ENCODE measurements around the gene ELANE.
"Not testable (repeated sequence)": the region's sequence is repeated elsewhere in the genome, so short reads cannot be mapped to it uniquely, and the experiment has no call there.

The ELANE gene

GRCh38 chr19:814152-815078 lies 37.7 kb upstream of the ELANE start:
- DNase-seq, result no peak

- no peak for DNase-seq
These were observed 36.9 kb upstream of the ELANE start for GRCh38 chr19:815079-815774.

GRCh38 chr19:815775-816499 lies 36.2 kb upstream of the ELANE start:
- no peak for DNase-seq

GRCh38 chr19:816500-816857 lies 35.6 kb upstream of the ELANE start:
- no peak for DNase-seq

- DNase-seq, result not testable (repeated sequence)
These were observed 31.9 kb upstream of the ELANE start for GRCh38 chr19:820212-820611.

GRCh38 chr19:821231-821824 lies 30.8 kb upstream of the ELANE start:
- DNase-seq, result no peak

GRCh38 chr19:821825-822503 lies 30.1 kb upstream of the ELANE start, which contains the start of gene PLPPR3:
TSS of gene PLPPR3 (minus strand) at chr19:821955. CDS start at chr19:821559, 396 bp downstream.
- DNase-seq, result no peak

- no peak for DNase-seq
These were observed 28.5 kb upstream of the ELANE start for GRCh38 chr19:823565-824121.

GRCh38 chr19:824885-825284 lies 27.2 kb upstream of the ELANE start:
- no peak for DNase-seq

GRCh38 chr19:825897-826644 lies 26.0 kb upstream of the ELANE start:
- no peak for DNase-seq

- DNase-seq, result no peak
These were observed 24.8 kb upstream of the ELANE start for GRCh38 chr19:827314-827709.

GRCh38 chr19:827710-828321 lies 24.3 kb upstream of the ELANE start, which contains the start of gene AZU1:
TSS of gene AZU1 (plus strand) at chr19:827837. CDS start at chr19:827847, 10 bp downstream.
- DNase-seq, result no peak

GRCh38 chr19:829129-829758 lies 22.9 kb upstream of the ELANE start:
- no peak for DNase-seq

GRCh38 chr19:831407-832369 lies 20.4 kb upstream of the ELANE start:
- DNase-seq, result no peak

- no peak for DNase-seq
These were observed 17.9 kb upstream of the ELANE start for GRCh38 chr19:834216-834615.

- DNase-seq, result no peak
These were observed 16.8 kb upstream of the ELANE start for GRCh38 chr19:835210-835810.

- no peak for DNase-seq
These were observed 11.4 kb upstream of the ELANE start, which contains the start of gene PRTN3 for GRCh38 chr19:840519-841206. TSS of gene PRTN3 (plus strand) at chr19:840999. CDS start at chr19:841009, 10 bp downstream.

- DNase-seq, result not testable (repeated sequence)
These were observed 9.3 kb upstream of the ELANE start for GRCh38 chr19:842802-843179.
